Uterus (tissue), 2 donors: ENCODE measurements around the gene TMEM98.

Experiments used
- CTCF ChIP-seq, 4 experiments: fragments of 200-600 bp in 2 of 4; fragments of 450-650 bp in 2 of 4; sonication (generic) in 2 of 4; IDR thresholded peaks; one replicate each; pipeline ENCODE4 v1.5.1; 2016 to 2019; ENCODE audit warnings: antibody characterized with exemption in 4 of 4, mild to moderate bottlenecking in 2 of 4, moderate library complexity in 1 of 4
- POLR2A ChIP-seq, 2 donors: fragments of 450-650 bp; IDR thresholded peaks; one replicate each; pipeline ENCODE4 v1.6.1; 2016; ENCODE audit warnings: antibody characterized with exemption in 2 of 2, mild to moderate bottlenecking in 1 of 2, moderate library complexity in 1 of 2

DNA sequence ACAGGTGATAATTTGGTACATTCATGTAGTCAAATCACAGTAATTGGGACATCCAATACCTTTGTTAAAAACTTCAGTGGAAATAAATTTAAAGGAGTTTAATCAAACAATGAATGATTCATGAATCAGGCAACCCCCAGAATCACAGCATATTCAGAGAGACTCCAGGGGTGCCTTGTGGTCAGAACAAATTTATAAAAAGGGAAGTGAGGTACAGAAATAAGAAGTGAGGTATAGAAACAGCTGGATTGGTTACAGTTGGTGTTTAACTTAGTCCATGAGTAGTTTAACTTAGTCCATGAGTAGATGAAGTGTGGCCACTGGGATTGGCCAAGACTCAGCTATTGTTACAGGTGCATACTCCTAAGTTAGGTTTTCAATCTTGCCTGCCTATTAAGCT is 25.1 kb downstream of the TMEM98 start:
- no peak for TF ChIP-seq CTCF (IDR thresholded peaks at IDR 0.05)
- TF ChIP-seq POLR2A (IDR thresholded peaks at IDR 0.05) = no peak
